Renal cortex interstitium (tissue), 11 donors: ENCODE data around the gene LTBP2. TPM values are rescaled to one million over a fixed set of nuclear protein-coding genes. Genes with fewer than 3 reads are reported as not detected.
"Not testable (repeated sequence)": the region's sequence is repeated elsewhere in the genome, so short reads cannot be mapped to it uniquely, and the experiment has no call there.

ENCODE experiments used
- DNase-seq, 11 donors: peaks; one replicate each; pipeline ENCODE4 v3.0.0-alpha.2; 2013; ENCODE audit warnings: low read depth in 9 of 11, low spot score in 4 of 11; ENCODE audit errors: extremely low read depth in 1 of 11
- polyA plus RNA-seq, 3 donors: library from polyadenylated mRNA; unstranded; fragments of 120-200 nt; gene quantifications; one replicate each; pipeline ENCODE4 v1.2.1, GENCODE V29; 2013; ENCODE audit not compliant: insufficient read length in 3 of 3

LTBP2 gene
- polyA plus RNA-seq, 3 donors: 2.5 to 6.0 (median 3.2) TPM

- no peak for DNase-seq
Observed at GRCh38 chr14:74482571-74482970, 129.5 kb downstream of the LTBP2 start.

- DNase-seq: no peak
Observed at GRCh38 chr14:74480046-74480445, 132.0 kb downstream of the LTBP2 start.

GRCh38 chr14:74478996-74479635, 132.9 kb downstream of the LTBP2 start:
- no peak for DNase-seq

- no peak for DNase-seq
Observed at GRCh38 chr14:74476607-74477006, 135.4 kb downstream of the LTBP2 start.

- no peak for DNase-seq
Observed at GRCh38 chr14:74476107-74476506, 135.9 kb downstream of the LTBP2 start.

- DNase-seq: no peak
Observed at GRCh38 chr14:74475678-74476077, 136.4 kb downstream of the LTBP2 start.

- DNase-seq: no peak
Observed at GRCh38 chr14:74474376-74474775, 137.7 kb downstream of the LTBP2 start.

- DNase-seq: no peak
Observed at GRCh38 chr14:74472601-74473000, 139.4 kb downstream of the LTBP2 start.

GRCh38 chr14:74469548-74470518, 142.2 kb downstream of the LTBP2 start:
- no peak for DNase-seq

GRCh38 chr14:74468513-74468912, 143.5 kb downstream of the LTBP2 start:
- DNase-seq: no peak

GRCh38 chr14:74465335-74465734, 146.7 kb downstream of the LTBP2 start:
- no peak for DNase-seq

GRCh38 chr14:74464785-74465184, 147.3 kb downstream of the LTBP2 start:
- no peak for DNase-seq

GRCh38 chr14:74463697-74464096, 148.3 kb downstream of the LTBP2 start:
- no peak for DNase-seq

GRCh38 chr14:74462993-74463392, 149.0 kb downstream of the LTBP2 start:
- DNase-seq: no peak

- DNase-seq: no peak
Observed at GRCh38 chr14:74459976-74460375, 152.1 kb downstream of the LTBP2 start.

- no peak for DNase-seq
Observed at GRCh38 chr14:74459289-74459946, 152.6 kb downstream of the LTBP2 start.

GRCh38 chr14:74457565-74457895, 154.5 kb downstream of the LTBP2 start:
- no peak for DNase-seq

GRCh38 chr14:74456684-74457564, 155.1 kb downstream of the LTBP2 start:
- DNase-seq: no peak

- DNase-seq: not testable (repeated sequence)
Observed at GRCh38 chr14:74454397-74454796, 157.6 kb downstream of the LTBP2 start.
